Measurements from ENCODE around the gene CAST.

The CAST gene

DNA sequence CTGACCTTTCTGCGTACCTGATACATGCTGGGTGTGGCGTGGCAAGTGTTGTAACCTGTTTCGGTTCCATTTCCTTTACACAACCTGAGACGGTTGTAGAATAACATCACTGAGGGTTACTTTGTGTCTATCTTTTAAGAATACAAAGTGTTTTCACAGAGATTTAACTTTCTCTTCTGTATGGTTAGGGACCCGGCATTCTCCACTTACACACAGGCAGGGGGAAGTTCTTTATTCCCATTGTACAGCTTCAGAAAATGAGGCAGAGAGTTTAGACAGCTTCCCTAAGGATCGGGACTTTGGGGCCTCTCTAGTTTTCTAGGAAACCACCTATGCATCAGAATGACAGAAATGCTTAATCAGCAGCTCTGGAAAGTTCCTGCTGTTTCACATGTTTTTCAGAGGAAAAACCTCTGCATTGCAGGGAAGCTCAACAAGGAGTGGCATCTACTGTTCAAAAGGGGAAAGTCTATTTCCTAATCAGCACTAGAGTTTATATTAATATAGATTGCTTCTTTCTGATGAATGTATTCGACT, 41.3 kb downstream of the CAST start:
- no peaks in the 10 kb centered on the region for H3K9me3 ChIP-seq
- H3K4me1 ChIP-seq: peaks cover 0 to 51% (median 30%) of the 10 kb centered on the region in 4 donors
- TF ChIP-seq, protein P1, sequence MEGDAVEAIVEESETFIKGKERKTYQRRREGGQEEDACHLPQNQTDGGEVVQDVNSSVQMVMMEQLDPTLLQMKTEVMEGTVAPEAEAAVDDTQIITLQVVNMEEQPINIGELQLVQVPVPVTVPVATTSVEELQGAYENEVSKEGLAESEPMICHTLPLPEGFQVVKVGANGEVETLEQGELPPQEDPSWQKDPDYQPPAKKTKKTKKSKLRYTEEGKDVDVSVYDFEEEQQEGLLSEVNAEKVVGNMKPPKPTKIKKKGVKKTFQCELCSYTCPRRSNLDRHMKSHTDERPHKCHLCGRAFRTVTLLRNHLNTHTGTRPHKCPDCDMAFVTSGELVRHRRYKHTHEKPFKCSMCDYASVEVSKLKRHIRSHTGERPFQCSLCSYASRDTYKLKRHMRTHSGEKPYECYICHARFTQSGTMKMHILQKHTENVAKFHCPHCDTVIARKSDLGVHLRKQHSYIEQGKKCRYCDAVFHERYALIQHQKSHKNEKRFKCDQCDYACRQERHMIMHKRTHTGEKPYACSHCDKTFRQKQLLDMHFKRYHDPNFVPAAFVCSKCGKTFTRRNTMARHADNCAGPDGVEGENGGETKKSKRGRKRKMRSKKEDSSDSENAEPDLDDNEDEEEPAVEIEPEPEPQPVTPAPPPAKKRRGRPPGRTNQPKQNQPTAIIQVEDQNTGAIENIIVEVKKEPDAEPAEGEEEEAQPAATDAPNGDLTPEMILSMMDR (IDR thresholded peaks at IDR 0.05): no peak
- no peak for DNase-seq
- H3K27me3 ChIP-seq: no peaks in the 10 kb centered on the region
- H3K4me3 ChIP-seq: peak overlapping the region; percentile 69 to 70
- intact Hi-C loops (cut with DNase I; ENCODE audit: low total_unique reads): loop anchor here (2.0 kb wide), 1 partner anchor 41 kb away; the partner anchor contains the start of gene CAST
- peak overlapping the region; percentile 87 to 90 for H3K27ac ChIP-seq
- H3K36me3 ChIP-seq: no peaks in the 10 kb centered on the region

DNA sequence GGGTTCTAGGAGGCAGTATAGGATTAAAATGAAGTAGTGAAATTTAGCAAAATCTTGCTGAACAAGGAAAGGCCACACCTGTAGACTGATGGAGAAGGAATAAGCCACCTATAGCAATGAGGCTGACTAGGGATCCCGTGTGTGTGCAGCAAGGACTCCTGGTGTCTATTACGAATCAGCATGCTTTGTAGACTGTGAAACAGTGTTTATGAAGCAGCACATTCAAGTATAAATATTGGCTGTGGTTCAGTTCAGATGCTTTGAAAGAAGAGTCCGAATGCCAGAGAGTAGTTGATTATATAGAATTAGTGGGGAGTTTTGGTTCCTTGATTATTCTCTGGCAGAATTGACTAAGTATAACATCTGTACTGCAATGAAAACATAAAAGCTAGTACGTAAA, 41.8 kb downstream of the CAST start:
- Histone ChIP-seq H3K36me3 (no peaks in the 10 kb centered on the region), H3K9me3 (no peaks in the 10 kb centered on the region), H3K27me3 (no peaks in the 10 kb centered on the region), H3K4me1 (peaks cover 0 to 56% (median 33%) of the 10 kb centered on the region in 4 donors), H3K4me3 (peak overlapping the region in 1 of 2 donors; percentile 70), H3K27ac (peak overlapping the region; percentile 87 to 90)
- intact Hi-C loops (cut with DNase I; ENCODE audit: low total_unique reads): loop anchor here (2.0 kb wide), 1 partner anchor 41 kb away; the partner anchor contains the start of gene CAST
- TF ChIP-seq, protein P1 (IDR thresholded peaks at IDR 0.05): no peak
- no peak for DNase-seq

DNA sequence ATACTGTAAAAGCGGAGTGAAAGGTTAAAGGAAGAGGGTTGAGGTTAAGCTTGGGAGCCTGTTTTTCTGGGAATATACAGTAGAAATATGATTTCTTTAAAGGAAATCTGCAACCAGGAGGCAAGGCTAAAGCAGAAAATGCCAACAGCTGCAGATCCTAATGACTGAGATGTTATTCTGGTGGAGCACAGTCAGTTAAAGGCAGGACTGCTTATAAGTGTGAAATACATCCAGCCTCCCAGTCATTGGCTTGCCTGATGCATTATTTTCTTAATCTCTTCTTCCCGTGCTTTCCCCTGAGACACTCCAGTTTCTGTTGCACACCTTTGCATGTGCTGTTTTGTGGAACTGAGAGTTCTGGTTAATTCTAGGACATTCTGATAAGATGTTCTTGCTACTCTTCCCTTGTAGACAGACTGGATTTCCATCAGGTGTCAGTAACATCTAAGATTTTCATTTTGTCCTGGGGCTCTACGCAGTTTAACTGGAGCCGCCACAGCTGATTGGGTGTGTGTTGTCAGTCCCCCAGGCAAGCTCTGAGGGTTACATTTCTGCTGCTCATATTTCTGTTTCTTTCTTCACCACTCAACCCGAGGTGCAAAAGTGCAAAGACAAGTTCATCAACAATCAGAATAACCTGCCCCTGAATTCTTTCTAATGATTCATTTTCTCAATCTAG, 44.4 kb downstream of the CAST start:
- intact Hi-C loops (cut with DNase I; ENCODE audit: low total_unique reads): no loop called here
- H3K27ac ChIP-seq: no peak overlapping the region
- no peak for DNase-seq
- TF ChIP-seq, protein P1 (IDR thresholded peaks at IDR 0.05): no peak
- no peaks in the 10 kb centered on the region for H3K27me3 ChIP-seq
- H3K4me3 ChIP-seq: no peak overlapping the region
- no peaks in the 10 kb centered on the region for H3K9me3 ChIP-seq
- no peaks in the 10 kb centered on the region for H3K36me3 ChIP-seq
- H3K4me1 ChIP-seq: peaks cover 0 to 45% (median 30%) of the 10 kb centered on the region in 4 donors

DNA sequence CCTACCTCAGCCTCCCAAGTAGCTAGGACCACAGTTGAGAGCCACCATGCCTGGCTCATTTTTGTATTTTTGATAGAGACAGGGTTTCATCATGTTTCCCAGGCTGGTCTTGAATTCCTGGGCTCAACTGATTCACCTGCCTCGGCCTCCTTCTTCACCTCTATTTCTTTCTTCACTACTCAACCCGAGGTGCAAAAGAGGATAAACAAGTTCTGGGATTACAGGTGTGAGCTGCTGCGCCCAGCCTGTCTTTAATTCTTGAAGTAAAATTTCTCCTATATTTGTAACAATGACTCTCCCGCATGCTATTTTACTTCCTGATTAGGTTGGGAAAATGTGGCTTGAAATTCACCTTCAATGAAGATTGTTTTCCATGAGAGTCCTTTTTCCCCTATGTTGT, 46.4 kb downstream of the CAST start:
- no peak for DNase-seq
- H3K4me1 ChIP-seq: peaks cover 0 to 46% (median 25%) of the 10 kb centered on the region in 4 donors
- H3K27me3 ChIP-seq: no peaks in the 10 kb centered on the region
- H3K9me3 ChIP-seq: no peaks in the 10 kb centered on the region
- H3K36me3 ChIP-seq: no peaks in the 10 kb centered on the region
- intact Hi-C loops (cut with DNase I; ENCODE audit: low total_unique reads): no loop called here
- no peak overlapping the region for H3K4me3 ChIP-seq
- TF ChIP-seq, protein P1 (IDR thresholded peaks at IDR 0.05): no peak
- no peak overlapping the region for H3K27ac ChIP-seq

DNA sequence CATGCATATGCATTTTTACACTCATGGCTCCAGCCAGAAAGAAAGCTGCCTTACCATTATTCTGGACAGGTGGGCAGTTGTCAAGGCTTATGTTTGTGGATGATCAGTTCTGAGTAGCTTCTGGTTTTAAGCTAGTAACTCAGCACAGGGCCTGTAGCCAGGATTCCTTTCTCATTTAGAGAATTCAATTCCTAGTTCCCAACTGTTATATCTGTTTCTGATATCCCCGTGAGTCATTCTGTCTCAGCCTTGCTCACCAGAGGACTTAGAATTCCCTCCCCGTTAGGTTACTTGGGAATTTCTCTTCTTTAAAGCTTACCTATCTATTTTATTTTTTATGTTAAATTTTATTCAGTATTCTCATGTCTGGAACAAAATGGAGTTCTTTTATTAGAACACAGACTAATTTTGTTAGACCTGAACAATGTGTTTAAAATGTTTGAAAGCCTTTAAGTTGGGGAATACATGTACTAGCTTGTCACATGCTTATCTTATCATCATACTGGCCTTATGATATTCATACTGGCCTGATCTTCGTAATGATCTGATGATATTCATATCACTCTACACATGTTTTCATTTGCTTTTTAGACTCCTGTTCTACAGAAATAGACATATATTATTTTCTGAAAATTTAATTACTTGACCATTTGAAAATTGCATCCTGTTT, 47.1 kb downstream of the CAST start:
- no peak for DNase-seq
- no peaks in the 10 kb centered on the region for H3K27me3 ChIP-seq
- H3K4me3 ChIP-seq: no peak overlapping the region
- intact Hi-C loops (cut with DNase I; ENCODE audit: low total_unique reads): no loop called here
- H3K36me3 ChIP-seq: no peaks in the 10 kb centered on the region
- peaks cover 0 to 43% (median 24%) of the 10 kb centered on the region in 4 donors for H3K4me1 ChIP-seq
- H3K9me3 ChIP-seq: no peaks in the 10 kb centered on the region
- H3K27ac ChIP-seq: no peak overlapping the region
- TF ChIP-seq, protein P1 (IDR thresholded peaks at IDR 0.05): no peak

Data from tibial artery (tissue), 4 donors.